BJ (cell line): ENCODE results near the gene ZHX3. TPM values are rescaled to one million over a fixed set of nuclear protein-coding genes. Genes with fewer than 3 reads are reported as not detected.

Experiments
- CTCF ChIA-PET: fragments of 350-600 bp; formaldehyde crosslinking; extraction: SDS; loops from one replicate; lab custom pipeline; 2021; ENCODE audit warnings: antibody characterized with exemption, inconsistent platforms; lab: Yijun Ruan, JAX
- POLR2A ChIA-PET: fragments of 300-600 bp; sonication (Branson Sonifier 250); formaldehyde crosslinking; extraction: SDS; loops from one replicate; lab custom pipeline; 2021; ENCODE audit warnings: antibody characterized with exemption; lab: Charles Lee
- DNase-seq: peaks from one replicate; pipeline ENCODE4 v3.0.0-alpha.2; 2011; ENCODE audit warnings: low read depth
- H3K27me3 ChIP-seq: 2 replicates; pipeline ENCODE4 v1.6.0; 2011; ENCODE audit warnings: low read length; ENCODE audit not compliant: control insufficient read depth, insufficient read depth
- H3K36me3 ChIP-seq: 2 replicates; pipeline ENCODE4 v1.5.1; 2011; ENCODE audit warnings: low read length; ENCODE audit not compliant: control insufficient read depth, insufficient read depth
- H3K4me3 ChIP-seq: 2 replicates; pipeline ENCODE4 v1.5.1; 2011; ENCODE audit warnings: low read depth, mild to moderate bottlenecking, control low read depth, low read length
- polyA plus RNA-seq: library from polyadenylated mRNA; depleted of rRNA; stranded (reverse); fragments of >200 nt; gene quantifications from 2 replicates; pipeline ENCODE4 v1.2.3, GENCODE V29; 2011
- TF ChIP-seq, protein P1 (sequence below): IDR thresholded peaks from 2 replicates; pipeline ENCODE4 v1.5.1; 2011; ENCODE audit warnings: low read depth, mild to moderate bottlenecking, control low read depth, inconsistent platforms, low read length, moderate library complexity; ENCODE audit not compliant: insufficient read depth

The ZHX3 gene
- polyA plus RNA-seq, 1 experiment, result 23.9 TPM

DNA sequence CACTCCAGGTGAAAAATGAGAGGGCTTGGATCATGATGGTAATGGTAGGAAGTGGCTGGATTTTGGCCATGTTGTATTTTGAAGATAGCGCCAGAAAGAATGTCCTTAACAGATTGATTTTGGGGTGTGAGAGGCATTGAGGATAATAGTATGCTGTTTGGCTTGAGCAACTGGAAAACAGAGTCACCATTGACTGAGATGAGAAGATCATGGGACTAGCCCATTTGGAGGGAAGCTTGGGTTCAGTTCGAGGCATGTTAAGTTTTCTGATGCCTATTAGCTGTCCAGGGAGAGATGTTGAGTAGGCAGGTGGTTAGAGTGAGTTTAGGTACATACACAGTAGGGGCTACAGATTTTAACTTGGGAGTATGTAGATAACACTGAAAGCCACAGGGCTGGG, 156.8 kb downstream of the ZHX3 start:
- peaks cover 28% of the 10 kb centered on the region for H3K36me3 ChIP-seq
- POLR2A ChIA-PET, result no interaction called here

GRCh38 chr20:41159547-41159946, 158.0 kb downstream of the ZHX3 start:
- ChIA-PET CTCF (interaction anchor here (1.0 to 1.3 kb wide), 2 partner anchors 13 kb away, joined by 3 read pairs; no protein-coding TSS in a partner anchor), POLR2A (no interaction called here)

More for the DNA sequence above, 156.8 kb downstream of the ZHX3 start:
- H3K4me3 ChIP-seq, result no peak overlapping the region
- CTCF ChIA-PET, result interaction anchor here (1.3 kb wide), 1 partner anchor 9 kb away, joined by 3 read pairs; no protein-coding TSS in a partner anchor
- H3K27me3 ChIP-seq, result no peaks in the 10 kb centered on the region
- TF ChIP-seq, protein P1, sequence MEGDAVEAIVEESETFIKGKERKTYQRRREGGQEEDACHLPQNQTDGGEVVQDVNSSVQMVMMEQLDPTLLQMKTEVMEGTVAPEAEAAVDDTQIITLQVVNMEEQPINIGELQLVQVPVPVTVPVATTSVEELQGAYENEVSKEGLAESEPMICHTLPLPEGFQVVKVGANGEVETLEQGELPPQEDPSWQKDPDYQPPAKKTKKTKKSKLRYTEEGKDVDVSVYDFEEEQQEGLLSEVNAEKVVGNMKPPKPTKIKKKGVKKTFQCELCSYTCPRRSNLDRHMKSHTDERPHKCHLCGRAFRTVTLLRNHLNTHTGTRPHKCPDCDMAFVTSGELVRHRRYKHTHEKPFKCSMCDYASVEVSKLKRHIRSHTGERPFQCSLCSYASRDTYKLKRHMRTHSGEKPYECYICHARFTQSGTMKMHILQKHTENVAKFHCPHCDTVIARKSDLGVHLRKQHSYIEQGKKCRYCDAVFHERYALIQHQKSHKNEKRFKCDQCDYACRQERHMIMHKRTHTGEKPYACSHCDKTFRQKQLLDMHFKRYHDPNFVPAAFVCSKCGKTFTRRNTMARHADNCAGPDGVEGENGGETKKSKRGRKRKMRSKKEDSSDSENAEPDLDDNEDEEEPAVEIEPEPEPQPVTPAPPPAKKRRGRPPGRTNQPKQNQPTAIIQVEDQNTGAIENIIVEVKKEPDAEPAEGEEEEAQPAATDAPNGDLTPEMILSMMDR, result no peak
- DNase-seq, result no peak

DNA sequence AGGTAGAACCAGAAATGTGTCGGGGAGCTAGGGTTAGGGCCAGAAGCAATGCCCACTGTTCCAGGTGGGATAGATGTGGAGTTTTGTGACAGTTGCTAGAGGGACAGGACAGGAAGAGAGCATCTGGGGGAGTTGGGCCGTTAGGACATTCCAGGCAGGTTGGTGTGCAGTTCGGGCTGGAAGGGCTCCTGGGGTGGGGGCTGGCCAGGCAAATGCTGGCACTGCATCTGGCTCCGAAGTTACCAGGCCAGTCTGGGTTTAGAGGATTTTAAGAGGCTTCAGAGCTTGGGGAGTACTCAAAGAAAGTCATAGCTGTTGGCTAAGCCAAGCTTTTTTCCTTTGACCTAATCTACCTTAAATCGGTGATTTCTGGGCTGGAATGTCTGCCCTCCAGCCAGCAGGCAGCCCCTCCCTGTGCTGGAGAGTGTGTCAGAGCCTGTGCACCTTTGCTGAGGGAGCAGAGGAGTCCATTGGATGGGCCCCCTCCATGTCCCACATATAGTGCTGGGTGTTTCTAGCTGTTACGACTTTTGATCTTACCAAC, 159.4 kb downstream of the ZHX3 start:
- ChIA-PET CTCF (interaction anchor here (0.6 to 1.9 kb wide), 7 partner anchors 11 to 195 kb away, joined by 3 to 14 read pairs (median 3); partner anchors contain the start of gene LPIN3), POLR2A (no interaction called here)
- H3K36me3 ChIP-seq, result peaks cover 8% of the 10 kb centered on the region
- no peak for DNase-seq
- TF ChIP-seq, protein P1, result no peak
- no peaks in the 10 kb centered on the region for H3K27me3 ChIP-seq
- H3K4me3 ChIP-seq, result no peak overlapping the region

More at GRCh38 chr20:41159547-41159946, 158.0 kb downstream of the ZHX3 start:
- Histone ChIP-seq H3K4me3 (no peak overlapping the region), H3K27me3 (no peaks in the 10 kb centered on the region), H3K36me3 (peaks cover 18% of the 10 kb centered on the region)
- DNase-seq, result no peak
- TF ChIP-seq, protein P1, result no peak

GRCh38 chr20:41155261-41155660, 162.3 kb downstream of the ZHX3 start:
- no peaks in the 10 kb centered on the region for H3K27me3 ChIP-seq

More at GRCh38 chr20:41155261-41155660, 162.3 kb downstream of the ZHX3 start:
- H3K4me3 ChIP-seq, result no peak overlapping the region
- POLR2A ChIA-PET, result no interaction called here
- TF ChIP-seq, protein P1, result no peak
- DNase-seq, result no peak
- CTCF ChIA-PET, result no interaction called here
- H3K36me3 ChIP-seq, result peaks cover 2% of the 10 kb centered on the region; the same call in 1 of the 2 replicates
